GM21737 (cell line): Measurements from ENCODE around the gene CPNE9.

ENCODE experiments used
- ATAC-seq: cut with Tn5 transposase; IDR thresholded peaks from one replicate; pipeline ENCODE4 v1.9.1; 2021; ENCODE audit warnings: mild to moderate bottlenecking, moderate library complexity; ENCODE audit not compliant: unreplicated experiment

The CPNE9 gene

GRCh38 chr3:9703736-9704346 lies at the start of gene CPNE9:
Gene CPNE9, plus strand, starts transcription at chr3:9703833. Its CDS starts 164 bp downstream, at chr3:9703997.
- no peak for ATAC-seq

- no peak for ATAC-seq
Measured at GRCh38 chr3:9659849-9660248, 43.8 kb upstream of the CPNE9 start.

DNA sequence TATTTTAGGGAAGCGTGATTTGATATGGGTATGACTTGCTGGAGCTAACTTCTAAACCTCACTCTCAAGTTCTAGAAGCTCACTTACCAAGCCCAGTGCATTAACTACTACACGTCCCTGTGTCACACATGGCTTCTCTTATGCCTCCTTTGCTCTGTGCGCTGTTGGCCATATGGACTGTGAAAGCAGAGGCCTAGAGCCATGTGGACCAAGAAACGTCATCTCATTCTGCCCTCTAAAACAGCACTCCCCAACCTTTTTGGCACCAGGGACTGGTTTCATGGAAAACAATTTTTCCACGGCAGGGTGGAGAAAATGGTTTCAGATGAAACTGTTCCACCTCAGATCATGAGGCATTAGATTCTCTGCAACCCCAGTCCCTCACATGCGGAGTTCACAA lies 42.7 kb upstream of the CPNE9 start:
- no peak for ATAC-seq

DNA sequence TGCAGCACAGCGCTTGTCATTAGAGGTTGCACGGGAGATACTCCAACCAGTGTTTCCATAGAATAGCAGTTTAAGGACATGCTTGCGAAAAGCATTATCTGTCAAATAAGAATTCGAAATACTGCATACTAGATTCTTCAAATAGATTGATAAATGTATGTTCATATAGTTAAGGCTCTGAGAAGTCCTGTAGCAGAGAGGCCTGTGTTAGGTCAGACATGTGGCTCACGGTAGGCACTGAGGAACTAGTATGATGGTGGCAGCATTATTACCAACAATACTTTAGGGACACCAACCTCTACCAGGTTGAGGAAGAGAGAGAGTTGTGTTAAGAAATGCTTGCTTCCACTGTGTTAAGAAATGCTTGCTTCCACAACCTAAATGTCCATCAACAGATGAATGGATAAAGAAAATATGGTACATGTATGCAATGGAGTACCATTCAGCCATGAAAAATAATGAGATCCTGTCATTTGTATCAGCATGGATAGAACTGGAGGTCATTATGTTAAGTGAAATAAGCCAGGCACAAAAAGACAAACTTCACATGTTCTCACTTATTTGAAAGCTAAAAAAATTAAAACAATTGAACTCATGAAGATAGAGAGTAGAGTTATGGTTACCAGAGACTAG lies 39.4 kb upstream of the CPNE9 start:
- no peak for ATAC-seq

GRCh38 chr3:9666704-9667445 lies 36.8 kb upstream of the CPNE9 start:
- ATAC-seq: no peak

DNA sequence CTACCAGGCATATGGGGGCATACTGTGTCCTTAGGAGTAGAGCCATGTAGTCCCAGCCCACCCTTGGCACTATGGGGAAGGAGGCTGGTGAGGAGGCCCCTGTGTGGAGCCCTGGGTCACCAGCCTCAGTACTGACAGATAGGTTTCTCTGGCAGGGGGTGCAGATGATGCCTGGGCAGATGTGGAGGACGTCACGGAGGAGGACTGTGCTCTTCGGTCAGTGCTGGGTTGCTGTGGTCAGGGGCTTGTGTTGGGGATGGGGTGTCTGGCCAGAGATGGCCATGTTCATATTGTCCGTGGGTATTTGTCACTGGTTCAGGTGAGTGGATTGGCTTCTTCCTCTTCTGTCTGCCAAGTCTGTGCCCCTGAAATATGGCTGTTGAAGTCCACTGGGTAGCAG lies 34.4 kb upstream of the CPNE9 start:
- ATAC-seq: no peak

DNA sequence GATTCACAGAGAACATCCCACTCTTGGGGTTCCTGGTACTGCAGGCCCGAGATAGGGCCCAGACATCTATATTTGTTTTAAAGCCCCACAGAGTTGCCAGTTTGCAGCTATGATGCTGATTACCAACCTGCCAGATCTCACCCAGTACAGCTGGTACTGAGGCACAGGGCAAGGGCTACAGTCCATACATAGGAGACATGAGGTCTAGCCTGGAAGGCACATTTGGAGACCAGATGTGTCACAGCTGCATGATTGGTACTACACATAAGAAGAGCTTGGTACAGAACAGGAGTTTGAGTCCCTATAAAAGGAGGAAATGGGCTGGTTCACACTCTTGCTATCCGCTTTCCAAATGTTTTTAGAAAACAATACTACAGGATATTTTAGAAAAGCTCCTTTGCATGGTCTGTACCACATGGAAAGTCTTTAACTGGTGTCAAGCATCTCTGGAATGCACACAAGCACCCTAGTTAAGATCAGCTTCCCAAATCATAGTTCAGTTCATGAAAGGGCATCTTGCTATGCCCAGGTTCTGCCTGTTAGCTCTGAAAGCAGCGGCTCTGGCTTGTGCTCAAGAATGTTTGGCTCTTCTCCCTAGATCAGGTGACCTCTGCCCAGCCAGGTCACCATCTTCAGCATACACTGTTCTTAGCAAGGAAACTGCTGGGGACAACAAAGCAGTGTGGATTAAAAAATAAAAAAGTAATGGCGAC lies 33.8 kb upstream of the CPNE9 start:
- ATAC-seq: no peak

GRCh38 chr3:9673082-9673481 lies 30.6 kb upstream of the CPNE9 start:
- ATAC-seq: no peak

- no peak for ATAC-seq
Measured at GRCh38 chr3:9673752-9674151, 29.9 kb upstream of the CPNE9 start.

- ATAC-seq: no peak
Measured at GRCh38 chr3:9675736-9676290, 27.8 kb upstream of the CPNE9 start.

- no peak for ATAC-seq
Measured at GRCh38 chr3:9676785-9677184, 26.8 kb upstream of the CPNE9 start.

DNA sequence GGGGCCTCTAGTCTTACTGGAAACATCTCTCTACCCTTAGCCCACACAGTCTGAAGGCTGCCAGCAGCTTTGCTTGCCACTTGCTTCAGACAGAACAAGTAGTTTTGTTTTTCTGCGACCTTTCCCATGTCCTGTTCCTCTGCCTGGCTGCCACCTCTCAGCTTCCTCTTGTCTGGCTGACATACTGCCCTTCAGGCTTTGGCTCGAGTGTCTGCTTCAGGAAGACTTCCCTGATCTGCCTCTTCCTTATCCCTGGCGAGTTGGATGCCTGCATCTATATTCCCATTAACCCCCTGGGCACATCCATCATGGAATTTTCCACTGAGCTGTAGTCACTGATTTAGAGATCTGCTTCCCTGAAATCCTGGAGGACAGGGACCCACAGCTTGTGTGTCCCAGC lies 25.1 kb upstream of the CPNE9 start:
- no peak for ATAC-seq

- no peak for ATAC-seq
Measured at GRCh38 chr3:9679476-9680080, 24.1 kb upstream of the CPNE9 start.

DNA sequence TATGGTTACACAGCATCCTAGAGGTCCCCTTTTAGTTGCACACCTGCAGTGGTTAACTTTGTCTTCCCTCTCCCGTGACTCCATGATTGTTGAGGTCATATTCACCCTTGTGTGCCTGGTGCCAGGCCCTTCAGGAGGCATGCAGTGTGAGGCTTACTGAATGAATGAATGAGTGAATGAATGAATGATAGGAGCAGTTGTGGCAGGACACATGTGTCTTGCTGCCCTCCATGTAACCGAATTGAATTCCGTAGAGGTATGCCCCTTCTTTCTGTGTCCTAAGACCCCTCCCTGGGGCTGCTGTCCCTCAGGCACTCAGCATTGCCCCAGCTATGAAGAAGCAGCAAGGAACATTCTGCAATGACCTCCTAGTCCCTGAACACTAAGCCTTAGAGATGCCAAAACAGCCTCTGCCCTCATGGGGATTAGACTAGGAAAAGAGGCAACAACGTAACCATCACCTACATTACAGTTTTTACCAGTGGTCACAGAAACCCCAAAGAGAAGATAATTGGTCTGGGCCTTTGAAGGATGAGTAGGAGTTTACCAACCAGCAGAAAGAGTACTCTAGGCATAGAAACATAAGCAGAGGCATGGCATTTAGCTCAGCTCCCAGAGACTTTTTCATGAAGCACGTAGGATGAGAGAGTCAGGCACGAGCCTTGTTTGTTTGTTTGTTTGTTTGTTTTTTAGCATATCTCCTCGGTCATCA lies 22.5 kb upstream of the CPNE9 start:
- no peak for ATAC-seq

DNA sequence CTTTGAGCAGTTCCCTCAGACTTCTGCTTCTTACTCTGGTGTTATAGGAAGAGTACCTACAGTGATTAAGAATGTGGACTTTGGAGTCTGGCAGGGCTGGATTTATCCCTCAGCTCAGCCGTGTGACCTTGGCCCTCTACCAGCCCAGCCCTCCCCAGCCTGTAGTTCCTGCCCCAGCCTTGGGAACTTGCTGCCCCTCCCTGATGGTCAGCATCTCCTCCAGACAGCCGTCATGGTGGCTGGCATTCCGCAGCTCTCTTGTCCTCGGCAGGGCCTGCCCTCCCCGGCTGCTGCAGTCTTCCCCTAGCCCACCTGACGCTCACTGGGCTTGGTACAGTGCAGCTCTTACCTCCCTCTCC lies 21.9 kb upstream of the CPNE9 start:
- ATAC-seq: no peak

GRCh38 chr3:9682096-9682495 lies 21.5 kb upstream of the CPNE9 start:
- no peak for ATAC-seq

- ATAC-seq: no peak
Measured at GRCh38 chr3:9683426-9683825, 20.2 kb upstream of the CPNE9 start.

GRCh38 chr3:9685216-9686049 lies 18.2 kb upstream of the CPNE9 start:
- ATAC-seq: no peak

GRCh38 chr3:9686050-9686550 lies 17.5 kb upstream of the CPNE9 start:
- ATAC-seq: no peak
